ENCODE results near the gene SP9.

DNA sequence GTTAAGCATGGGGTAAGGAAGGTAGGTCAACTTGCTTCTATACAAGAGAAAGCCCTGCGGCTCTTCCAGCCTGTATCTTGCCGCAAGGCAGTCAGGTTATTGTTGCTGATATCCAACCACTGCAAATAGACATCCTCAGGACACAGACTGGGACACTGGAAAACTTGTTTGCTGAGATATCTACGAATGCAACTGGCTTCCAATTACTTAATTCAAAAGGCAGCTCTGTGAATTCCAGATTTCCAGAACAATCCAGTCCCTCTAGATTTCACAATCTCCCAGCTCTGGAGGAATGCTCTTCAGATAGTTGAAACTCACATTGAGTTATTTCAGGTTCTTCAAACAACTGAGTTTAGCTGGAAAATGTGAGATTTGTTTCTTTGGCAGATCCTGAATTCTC, 34.6 kb upstream of the SP9 start:
- TF ChIP-seq ZNF274 (IDR thresholded peaks at IDR 0.05; ENCODE audit: insufficient read depth, insufficient read length) (no peak), SMARCA5 (IDR thresholded peaks at IDR 0.05) (no peak), YY1 (IDR thresholded peaks at IDR 0.05; ENCODE audit: low read depth, low read length) (no peak), EGR1 (IDR thresholded peaks at IDR 0.05; ENCODE audit: borderline replicate concordance in 1 of 2, low read depth in 2 of 2, low read length in 2 of 2) (no peak)
- TF ChIP-seq, protein P1, sequence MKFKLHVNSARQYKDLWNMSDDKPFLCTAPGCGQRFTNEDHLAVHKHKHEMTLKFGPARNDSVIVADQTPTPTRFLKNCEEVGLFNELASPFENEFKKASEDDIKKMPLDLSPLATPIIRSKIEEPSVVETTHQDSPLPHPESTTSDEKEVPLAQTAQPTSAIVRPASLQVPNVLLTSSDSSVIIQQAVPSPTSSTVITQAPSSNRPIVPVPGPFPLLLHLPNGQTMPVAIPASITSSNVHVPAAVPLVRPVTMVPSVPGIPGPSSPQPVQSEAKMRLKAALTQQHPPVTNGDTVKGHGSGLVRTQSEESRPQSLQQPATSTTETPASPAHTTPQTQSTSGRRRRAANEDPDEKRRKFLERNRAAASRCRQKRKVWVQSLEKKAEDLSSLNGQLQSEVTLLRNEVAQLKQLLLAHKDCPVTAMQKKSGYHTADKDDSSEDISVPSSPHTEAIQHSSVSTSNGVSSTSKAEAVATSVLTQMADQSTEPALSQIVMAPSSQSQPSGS (IDR thresholded peaks at IDR 0.05; ENCODE audit: low read length): no peak
- TF ChIP-seq, protein P2, sequence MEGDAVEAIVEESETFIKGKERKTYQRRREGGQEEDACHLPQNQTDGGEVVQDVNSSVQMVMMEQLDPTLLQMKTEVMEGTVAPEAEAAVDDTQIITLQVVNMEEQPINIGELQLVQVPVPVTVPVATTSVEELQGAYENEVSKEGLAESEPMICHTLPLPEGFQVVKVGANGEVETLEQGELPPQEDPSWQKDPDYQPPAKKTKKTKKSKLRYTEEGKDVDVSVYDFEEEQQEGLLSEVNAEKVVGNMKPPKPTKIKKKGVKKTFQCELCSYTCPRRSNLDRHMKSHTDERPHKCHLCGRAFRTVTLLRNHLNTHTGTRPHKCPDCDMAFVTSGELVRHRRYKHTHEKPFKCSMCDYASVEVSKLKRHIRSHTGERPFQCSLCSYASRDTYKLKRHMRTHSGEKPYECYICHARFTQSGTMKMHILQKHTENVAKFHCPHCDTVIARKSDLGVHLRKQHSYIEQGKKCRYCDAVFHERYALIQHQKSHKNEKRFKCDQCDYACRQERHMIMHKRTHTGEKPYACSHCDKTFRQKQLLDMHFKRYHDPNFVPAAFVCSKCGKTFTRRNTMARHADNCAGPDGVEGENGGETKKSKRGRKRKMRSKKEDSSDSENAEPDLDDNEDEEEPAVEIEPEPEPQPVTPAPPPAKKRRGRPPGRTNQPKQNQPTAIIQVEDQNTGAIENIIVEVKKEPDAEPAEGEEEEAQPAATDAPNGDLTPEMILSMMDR (IDR thresholded peaks at IDR 0.05 in 2 of 3, conservative IDR thresholded peaks at IDR 0.05 in 1 of 3; ENCODE audit: control insufficient read depth in 2 of 3, extremely low read depth in 1 of 3, insufficient read depth in 1 of 3, low read depth in 3 of 3, low read length in 3 of 3): no peak

All from GM12878 (cell line).